HL-60/S4 treated with retinoic acid at 250 ng/mL for 4 days and 3 days (cell line): Measurements from ENCODE around the gene WDPCP.
"Not testable (repeated sequence)": the region's sequence is repeated elsewhere in the genome, so short reads cannot be mapped to it uniquely, and the experiment has no call there.

Experiments
- in situ Hi-C: fragments of 300-500 bp; cut with MboI; formaldehyde crosslinking; loops from 2 replicates; pipeline ENCODE4 v1.7.0; 2022; ENCODE audit warnings: low sequenced_read_pairs

WDPCP gene

DNA sequence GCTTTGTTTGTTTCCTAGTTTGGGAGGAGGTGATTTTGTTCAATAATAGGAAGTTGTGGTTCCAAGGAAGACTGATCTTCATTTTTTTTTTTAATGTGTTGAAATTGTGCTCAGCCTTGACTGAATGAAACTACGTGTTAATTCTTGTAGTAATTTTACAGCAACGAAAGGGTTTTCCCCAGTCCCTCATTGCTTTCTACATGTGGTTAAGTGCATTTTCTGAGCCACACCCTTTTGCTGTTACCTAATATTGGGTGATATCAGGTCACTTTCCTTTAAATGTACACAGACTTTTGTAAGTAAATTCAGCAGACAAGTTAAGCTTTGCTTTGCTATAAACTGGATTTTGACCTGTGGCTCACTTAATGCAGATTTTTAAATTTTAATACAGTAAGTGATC, 464.1 kb downstream of the WDPCP start:
- in situ Hi-C loops = no loop called here

DNA sequence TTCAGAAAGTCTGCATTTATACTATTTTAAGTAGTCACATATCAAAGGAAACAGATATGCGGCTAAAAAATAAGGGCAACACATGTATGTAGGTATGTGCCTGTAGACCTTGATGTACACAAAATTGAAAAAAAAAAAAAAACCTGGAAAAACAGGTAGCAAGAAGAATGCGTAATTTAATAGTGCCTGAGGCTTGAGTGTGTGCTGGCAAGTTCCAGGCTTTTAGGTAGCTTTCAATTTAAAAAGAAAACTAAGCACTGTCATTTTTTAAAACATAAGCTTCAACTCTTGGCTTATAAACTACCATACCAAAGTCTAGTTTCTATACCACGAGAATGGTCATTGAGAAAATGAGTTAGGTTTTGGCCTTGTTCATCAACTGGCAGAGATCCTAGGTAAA, 465.4 kb downstream of the WDPCP start:
- in situ Hi-C loops = no loop called here

DNA sequence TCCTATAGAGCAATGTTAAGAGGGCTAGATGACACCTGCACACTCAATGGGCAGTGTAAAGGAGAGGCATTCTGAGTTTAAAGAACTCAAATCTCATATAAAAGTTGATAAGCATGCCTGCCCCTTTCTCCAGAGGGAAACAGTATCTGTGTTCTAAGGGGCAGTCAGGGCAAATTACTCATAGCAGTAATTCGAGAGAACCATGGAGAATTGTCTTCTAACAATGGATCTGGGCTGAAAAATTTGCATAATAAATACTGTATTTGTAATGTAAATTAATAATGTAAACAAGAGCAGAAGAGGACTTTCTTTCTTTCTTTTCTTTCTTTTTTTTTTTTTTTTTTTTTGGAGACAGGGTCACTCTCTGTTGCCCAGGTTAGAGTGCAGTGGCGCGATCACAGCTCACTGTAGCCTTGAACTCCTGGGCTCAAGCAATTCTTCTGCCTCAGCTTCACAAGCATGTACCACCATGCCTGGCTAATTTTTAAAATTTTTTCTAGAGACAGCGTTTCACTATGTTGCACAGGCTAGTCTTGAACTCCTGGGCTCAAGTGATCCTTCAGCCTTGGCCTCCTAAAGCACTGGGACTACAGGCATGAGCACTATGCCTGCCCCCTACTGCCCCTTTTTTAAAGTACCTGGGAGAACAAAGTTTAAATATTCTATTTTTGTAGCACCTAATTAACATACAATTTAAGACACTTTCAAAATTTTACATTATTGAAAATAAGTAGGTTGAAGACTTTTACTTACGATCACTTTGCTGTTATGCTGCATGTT, 467.0 kb downstream of the WDPCP start:
- in situ Hi-C loops = no loop called here

DNA sequence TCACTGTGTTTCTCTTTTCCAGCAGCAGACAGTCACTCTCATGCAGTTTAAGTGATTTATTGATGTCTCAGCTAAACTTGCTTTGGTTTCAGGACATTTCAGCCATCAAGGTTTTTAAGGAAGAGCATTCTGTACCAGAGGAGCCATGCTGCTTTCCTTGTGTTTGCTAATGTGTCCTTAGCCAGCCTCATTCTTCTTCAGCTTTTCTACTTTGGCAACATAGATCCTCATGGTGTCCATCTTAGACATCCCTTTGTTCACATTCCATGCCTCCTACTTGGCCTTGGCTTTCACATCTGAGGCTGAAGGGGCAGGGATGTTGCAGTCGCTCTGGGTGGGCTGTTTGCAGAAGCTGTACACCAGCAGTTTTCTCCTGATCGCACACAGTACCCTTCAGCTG, 469.5 kb downstream of the WDPCP start:
- in situ Hi-C loops = no loop called here

DNA sequence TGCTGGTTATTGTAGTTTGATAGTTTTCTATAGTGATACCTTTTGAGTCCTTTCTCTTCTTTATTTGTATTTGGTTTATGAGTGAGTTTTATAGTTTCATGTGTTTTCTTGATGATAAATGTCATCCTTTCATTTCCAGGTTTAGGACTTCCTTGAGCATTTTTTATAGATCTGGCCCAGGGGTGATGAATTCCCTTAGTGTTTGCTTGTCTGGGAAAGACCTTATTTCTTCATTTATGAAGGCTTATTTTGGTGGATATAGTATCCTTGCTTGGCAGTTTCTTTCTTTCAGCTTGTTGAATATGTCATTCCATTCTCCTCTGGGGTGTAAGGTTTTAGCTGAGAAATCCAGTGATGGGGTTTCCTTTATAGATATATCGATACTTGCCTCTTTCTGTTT, 483.8 kb downstream of the WDPCP start:
- in situ Hi-C loops = no loop called here

DNA sequence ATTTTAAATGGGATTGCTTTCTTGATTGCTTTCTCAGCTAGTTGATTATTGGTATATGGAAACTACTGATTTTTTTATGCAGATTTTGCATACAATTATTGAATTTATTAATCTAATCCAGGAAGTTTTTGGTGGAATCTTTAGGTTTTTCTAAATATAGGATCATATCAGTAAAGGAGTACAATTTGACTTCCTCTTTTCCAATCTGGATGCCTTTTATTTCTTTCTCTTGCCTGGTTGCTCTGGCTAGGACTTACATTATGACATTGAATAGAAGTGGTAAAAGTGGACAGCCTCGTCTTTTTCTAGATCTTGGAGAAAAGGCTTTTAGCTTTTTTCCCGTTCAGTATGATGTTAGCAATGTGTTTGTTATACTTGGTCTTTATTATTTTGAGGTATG, 486.3 kb downstream of the WDPCP start:
- in situ Hi-C loops = no loop called here

DNA sequence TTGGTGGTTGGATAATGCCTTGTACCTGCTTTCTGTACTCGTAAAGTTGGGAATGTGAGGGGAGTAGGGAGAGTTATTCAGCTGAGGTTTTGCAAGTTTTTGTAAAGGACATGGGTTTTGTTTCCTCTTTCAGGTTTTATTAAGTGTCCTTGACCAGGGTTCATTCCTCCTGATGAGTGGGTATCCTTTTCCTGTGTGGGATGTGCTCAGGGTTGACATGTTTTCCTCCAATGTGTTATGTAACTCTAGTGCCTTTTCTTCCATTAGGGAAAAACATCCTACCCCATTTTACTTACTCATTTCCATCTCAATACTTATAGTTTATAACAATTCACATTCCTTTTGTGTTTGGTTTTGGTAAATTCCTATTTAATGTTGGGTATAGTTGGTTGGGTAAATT, 489.2 kb downstream of the WDPCP start:
- in situ Hi-C loops = no loop called here

DNA sequence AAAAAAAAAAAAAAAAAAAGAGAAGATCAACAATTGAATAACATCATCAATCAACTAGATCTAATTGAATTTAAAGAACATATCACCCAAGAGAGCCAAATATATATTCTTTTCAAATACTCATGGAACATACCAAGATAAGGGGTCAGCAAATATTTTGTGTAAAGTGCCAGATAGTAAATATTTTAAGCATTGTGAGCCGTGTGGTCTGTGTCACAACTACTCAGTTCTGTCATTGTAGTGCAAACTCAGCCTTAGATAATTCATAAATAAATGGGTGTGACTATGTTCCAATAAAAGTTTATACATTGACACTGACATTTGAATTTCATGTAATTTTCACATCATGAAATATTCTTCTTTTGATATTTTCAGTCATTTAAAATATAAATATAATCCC, 491.8 kb downstream of the WDPCP start:
- in situ Hi-C loops = no loop called here

DNA sequence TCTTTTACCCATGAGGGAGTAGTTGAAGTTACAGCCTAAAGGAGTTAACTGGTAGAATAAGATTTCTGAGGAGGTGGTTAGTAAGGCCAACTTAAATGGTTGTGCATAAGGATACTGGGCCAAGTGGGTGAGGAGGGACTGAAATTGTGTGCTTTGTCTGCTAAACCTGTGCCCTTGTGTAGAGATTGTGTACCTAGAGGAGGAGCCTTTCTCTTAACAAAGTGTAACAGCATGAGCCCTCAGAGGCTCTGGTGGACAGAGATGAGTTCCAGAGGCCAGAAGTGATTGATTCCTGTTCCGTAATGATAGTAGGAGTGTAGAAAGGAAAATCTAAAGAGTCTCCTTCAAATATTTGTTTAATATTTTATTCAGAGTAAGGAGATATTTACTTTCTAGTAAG, 494.8 kb downstream of the WDPCP start:
- in situ Hi-C loops = no loop called here

DNA sequence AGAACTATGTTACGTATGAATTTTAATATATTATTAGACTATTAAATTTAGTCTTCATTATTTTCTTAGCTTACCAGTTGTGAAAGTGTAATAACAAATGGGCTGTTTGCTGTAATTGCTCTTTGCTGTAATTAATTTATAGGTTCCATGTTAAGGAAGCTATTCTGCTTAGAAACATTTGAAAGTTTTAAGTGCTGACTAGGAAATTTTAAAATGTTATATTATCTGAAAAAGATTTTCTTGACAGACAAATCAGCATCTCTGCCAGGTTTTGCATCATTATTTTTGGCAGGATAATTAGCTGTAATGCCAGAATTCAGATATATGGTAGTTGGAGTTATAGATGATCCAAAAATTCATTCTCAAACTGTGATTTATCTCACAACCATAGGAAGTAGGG, 495.4 kb downstream of the WDPCP start:
- in situ Hi-C loops = no loop called here

DNA sequence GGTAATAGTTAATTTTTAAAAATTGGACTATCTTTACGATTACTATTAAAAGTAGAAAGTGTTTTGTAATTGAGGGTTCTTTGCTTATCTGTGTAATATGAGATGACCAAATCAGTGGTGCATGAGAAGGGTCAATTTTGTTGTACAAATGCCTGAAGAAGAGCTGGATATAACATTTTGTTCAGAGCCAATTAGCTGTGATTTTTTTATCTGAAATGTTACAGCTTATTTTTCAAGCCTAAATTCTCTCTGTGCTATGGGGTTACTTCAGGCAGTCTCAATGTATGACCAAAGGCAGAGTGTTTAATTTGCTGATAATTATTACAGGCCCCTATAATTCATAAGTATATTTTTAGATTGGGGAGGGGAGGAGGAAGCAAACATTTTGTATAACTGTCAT, 495.9 kb downstream of the WDPCP start:
- in situ Hi-C loops = no loop called here

DNA sequence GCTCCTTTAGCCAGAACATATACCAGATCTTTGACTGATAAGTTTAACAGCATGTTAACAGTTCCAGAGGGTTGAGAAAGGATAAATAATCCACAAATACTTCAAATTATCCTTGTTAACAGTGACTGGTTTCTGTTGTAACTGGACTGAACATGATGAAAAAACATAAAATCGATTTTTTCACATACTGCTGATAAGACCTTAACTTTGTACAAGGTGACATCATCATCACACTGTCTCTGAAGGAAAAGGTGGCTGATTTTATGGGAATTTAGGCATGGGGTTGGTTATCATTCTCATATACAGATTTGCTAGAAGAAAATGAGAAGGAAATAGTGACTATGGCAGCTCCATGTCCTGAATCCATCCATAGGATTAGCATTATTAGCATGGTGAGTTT, 501.6 kb downstream of the WDPCP start:
- in situ Hi-C loops = no loop called here

DNA sequence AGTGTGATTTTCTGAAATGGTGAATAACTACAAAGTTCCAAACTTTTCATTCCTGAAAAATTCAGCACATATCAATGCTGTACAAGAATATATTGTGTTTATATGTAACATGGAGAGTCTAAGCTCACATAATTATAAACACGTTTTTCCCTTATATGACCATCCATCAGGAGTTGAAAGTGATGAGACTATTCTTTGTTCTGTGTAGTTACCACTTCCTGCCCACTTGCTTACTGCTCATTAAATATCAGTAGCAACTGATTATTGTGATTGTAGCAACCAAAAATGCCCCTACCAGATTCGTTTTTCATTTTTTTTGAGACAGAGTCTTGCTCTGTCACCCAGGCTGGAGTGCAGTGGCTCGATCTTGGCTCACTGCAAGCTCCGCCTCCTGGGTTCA, 506.9 kb downstream of the WDPCP start:
- in situ Hi-C loops = no loop called here

DNA sequence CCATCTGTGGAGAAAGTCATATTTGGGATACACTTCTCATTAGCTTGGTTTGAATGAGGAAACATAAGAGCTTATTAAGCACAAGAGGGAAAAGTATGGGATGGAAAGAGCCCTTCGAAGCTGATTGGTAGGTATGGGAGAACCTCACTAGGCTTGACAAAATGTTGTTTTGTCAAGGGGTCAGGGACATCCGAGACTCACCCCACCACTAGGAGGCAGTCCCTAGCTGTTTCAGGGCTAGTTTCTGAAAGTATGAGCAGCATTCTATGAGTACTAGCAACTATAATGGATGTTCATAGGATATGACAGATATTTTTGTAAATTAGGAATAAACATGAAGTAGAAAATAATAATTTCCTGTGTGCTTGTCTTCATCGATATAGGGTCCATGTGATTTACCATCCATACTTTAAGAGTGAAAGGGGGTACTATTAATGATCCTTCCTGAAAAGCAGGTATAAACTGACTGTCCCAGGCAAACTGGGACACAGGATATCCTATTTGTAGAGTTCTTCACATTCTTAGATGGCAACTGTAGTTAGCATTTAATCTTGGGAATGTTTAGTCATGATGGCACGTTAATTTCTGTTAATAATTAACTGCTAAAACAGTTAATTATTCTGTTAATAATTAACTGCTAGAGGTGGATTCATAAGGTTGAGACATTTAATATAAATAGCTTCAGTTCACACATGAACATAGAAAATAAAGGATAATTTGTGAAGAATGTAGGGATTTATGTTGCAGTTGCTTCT, 509.2 kb downstream of the WDPCP start:
- in situ Hi-C loops = no loop called here

DNA sequence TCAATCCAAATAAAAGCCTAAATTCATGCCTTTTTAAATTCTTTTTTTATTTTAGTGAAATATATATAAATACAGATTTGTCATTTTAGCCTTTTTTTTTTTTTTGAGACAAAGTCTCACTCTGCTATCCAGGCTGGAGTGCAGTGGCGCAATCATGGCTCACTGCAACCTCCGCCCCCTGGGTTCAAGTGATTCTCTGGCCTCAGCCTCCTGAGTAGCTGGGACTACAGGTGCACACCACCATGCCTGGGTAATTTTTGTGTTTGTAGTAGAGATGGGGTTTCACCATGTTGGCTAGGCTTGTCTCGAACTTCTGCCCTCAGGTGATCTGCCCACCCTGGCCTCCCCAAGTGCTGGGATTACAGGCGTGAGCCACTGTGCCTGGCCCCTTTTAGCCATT, 513.9 kb downstream of the WDPCP start:
- in situ Hi-C loops = not testable (repeated sequence)

DNA sequence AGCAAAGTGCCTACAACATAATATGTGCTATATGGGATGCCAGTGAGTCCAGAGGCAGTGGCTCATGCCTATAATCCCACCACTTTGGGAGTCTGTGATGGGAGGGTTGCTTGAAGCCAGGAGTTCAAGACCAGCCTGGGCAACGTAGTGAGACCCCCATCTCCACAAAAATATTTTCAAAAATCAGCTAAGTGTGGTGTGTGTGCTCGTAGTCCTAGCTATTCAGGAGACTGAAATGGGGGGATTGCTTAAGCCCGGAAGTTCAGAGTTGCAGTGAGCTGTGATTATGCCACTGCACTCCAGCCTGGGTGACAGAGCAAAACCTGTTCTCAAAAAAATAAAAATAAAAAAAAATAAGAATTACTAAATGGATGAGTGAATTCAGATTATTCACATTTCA, 514.3 kb downstream of the WDPCP start:
- in situ Hi-C loops = no loop called here

DNA sequence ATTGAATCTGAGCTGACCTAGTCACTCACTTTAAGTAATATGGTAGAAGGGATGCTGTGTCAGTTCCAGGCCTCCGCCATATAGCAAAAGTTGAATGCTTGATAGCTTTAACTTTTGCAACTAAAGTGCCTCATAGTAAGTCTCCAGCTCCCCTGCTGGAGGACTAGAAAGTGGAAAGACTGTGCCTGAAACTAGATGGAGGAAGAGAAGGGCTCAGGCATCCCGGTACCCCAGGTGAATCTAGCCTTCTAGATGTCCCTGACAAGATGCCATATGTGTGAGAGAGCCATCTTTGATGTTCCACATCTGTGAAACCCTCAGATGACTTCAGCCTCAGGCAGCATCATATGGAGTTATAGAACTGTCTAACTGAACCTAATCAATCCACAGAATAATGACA, 516.6 kb downstream of the WDPCP start:
- in situ Hi-C loops = no loop called here
